WERI-Rb-1 (cell line): Measurements from ENCODE around the gene ZNF619.

Source experiments
- DNase-seq: peaks from one replicate; pipeline ENCODE4 v3.0.0-alpha.2; 2020
- H3K27ac ChIP-seq: fragments of 250-450 bp; sonication (Bioruptor Pico); 2 replicates; pipeline ENCODE4 v1.5.1; 2020; ENCODE audit warnings: mild to moderate bottlenecking, moderate library complexity
- H3K27me3 ChIP-seq: fragments of 250-450 bp; sonication (Bioruptor Pico); 2 replicates; pipeline ENCODE4 v1.5.1; 2021; ENCODE audit warnings: mild to moderate bottlenecking, low read depth, moderate library complexity; ENCODE audit not compliant: insufficient read depth, severe bottlenecking
- H3K36me3 ChIP-seq: fragments of 250-450 bp; sonication (Bioruptor Pico); 2 replicates; pipeline ENCODE4 v1.5.1; 2020; ENCODE audit warnings: mild to moderate bottlenecking, moderate library complexity
- H3K4me3 ChIP-seq: 2 replicates; pipeline ENCODE4 v1.5.1; 2011; ENCODE audit warnings: low read depth, mild to moderate bottlenecking, control low read depth, low read length
- H3K9me3 ChIP-seq: fragments of 250-450 bp; sonication (Bioruptor Pico); 2 replicates; pipeline ENCODE4 v1.5.1; 2021; ENCODE audit warnings: mild to moderate bottlenecking, moderate library complexity; ENCODE audit not compliant: severe bottlenecking
- CTCF ChIP-seq: IDR thresholded peaks from 2 replicates; pipeline ENCODE4 v1.5.1; 2011; ENCODE audit warnings: low read depth, mild to moderate bottlenecking, control low read depth, inconsistent platforms, low read length

Gene ZNF619

GRCh38 chr3:40528426-40528825 is 51.5 kb downstream of the ZNF619 start:
- Histone ChIP-seq H3K9me3 (no peaks in the 10 kb centered on the region), H3K36me3 (peaks cover 63% of the 10 kb centered on the region), H3K27me3 (no peaks in the 10 kb centered on the region), H3K4me3 (no peak overlapping the region), H3K27ac (no peak overlapping the region)
- no peak for TF ChIP-seq CTCF
- no peak for DNase-seq

DNA sequence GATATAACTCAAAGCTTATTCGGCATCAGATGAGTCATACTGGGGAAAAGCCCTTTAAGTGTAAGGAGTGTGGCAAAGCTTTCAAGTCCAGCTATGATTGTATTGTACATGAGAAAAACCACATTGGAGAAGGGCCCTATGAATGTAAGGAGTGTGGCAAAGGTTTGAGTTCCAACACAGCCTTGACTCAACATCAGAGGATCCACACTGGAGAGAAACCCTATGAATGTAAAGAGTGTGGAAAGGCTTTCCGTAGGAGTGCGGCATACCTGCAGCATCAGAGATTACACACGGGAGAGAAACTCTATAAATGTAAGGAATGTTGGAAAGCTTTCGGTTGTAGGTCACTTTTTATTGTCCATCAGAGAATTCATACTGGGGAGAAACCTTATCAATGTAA is 55.3 kb downstream of the ZNF619 start:
- Histone ChIP-seq H3K4me3 (no peak overlapping the region), H3K27me3 (no peaks in the 10 kb centered on the region), H3K27ac (no peak overlapping the region), H3K9me3 (no peaks in the 10 kb centered on the region), H3K36me3 (peaks cover 67% of the 10 kb centered on the region)
- no peak for TF ChIP-seq CTCF
- DNase-seq: no peak

DNA sequence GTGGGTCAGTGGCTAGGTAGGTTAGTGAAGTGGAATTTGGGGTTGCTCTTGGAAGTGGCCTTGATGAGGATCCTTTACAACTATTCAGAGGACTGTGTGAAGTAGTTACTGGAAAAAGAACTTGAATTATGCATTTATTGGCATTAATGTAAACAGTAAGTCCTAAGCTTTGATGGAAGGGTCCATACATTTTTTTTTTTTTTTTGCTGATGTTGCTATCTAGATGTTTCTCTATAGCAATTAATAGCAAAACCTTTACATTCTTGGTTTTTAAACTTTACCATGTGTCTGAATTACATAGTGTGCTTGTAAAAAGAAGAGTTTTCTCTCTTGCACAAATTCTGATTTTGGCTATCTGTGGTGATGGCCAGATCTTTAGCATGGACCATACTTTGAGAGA is 57.4 kb downstream of the ZNF619 start:
- no peak for DNase-seq
- Histone ChIP-seq H3K9me3 (no peaks in the 10 kb centered on the region), H3K27me3 (no peaks in the 10 kb centered on the region), H3K27ac (no peak overlapping the region), H3K4me3 (no peak overlapping the region), H3K36me3 (peaks cover 55% of the 10 kb centered on the region)
- TF ChIP-seq CTCF: no peak
